Measurements from ENCODE around the gene PIH1D1.
A peak's percentile ranks its signal among the peaks of the same experiment; 100 is the strongest.

PIH1D1 gene

GRCh38 chr19:49428547-49429451 lies 22.8 kb downstream of the PIH1D1 start:
- Histone ChIP-seq H3K4me1 (ENCODE audit: control insufficient read depth in 1 of 2, insufficient read depth in 2 of 2, low read length in 2 of 2) (peaks cover 0 to 4% of the 10 kb centered on the region in 2 donors), H3K4me3 (ENCODE audit: low read depth in 1 of 2, low read length in 2 of 2) (no peak overlapping the region), H3K36me3 (ENCODE audit: control insufficient read depth in 1 of 2, insufficient read depth in 2 of 2, low read length in 2 of 2) (no peaks in the 10 kb centered on the region), H3K27me3 (ENCODE audit: control insufficient read depth in 1 of 2, insufficient read depth in 2 of 2, low read length in 2 of 2) (peaks cover 87 to 95% of the 10 kb centered on the region in 2 donors), H3K9me3 (ENCODE audit: control insufficient read depth in 1 of 2, low read length in 2 of 2) (no peaks in the 10 kb centered on the region), H3K27ac (ENCODE audit: low read depth, low read length) (no peak overlapping the region), H3K9ac (ENCODE audit: low read depth in 1 of 2, low read length in 2 of 2) (no peak overlapping the region)

GRCh38 chr19:49427855-49428546 lies 23.6 kb downstream of the PIH1D1 start:
- Histone ChIP-seq H3K4me3 (ENCODE audit: low read depth in 1 of 2, low read length in 2 of 2) (peak overlapping the region in 1 of 2 donors; percentile 15), H3K27me3 (ENCODE audit: control insufficient read depth in 1 of 2, insufficient read depth in 2 of 2, low read length in 2 of 2) (peaks cover 87 to 95% of the 10 kb centered on the region in 2 donors)

GRCh38 chr19:49427339-49427738 lies 24.3 kb downstream of the PIH1D1 start:
- H3K9me3 ChIP-seq (ENCODE audit: control insufficient read depth in 1 of 2, low read length in 2 of 2), result no peaks in the 10 kb centered on the region
- H3K27ac ChIP-seq (ENCODE audit: low read depth, low read length), result no peak overlapping the region
- H3K4me3 ChIP-seq (ENCODE audit: low read depth in 1 of 2, low read length in 2 of 2), result no peak overlapping the region
- H3K36me3 ChIP-seq (ENCODE audit: control insufficient read depth in 1 of 2, insufficient read depth in 2 of 2, low read length in 2 of 2), result no peaks in the 10 kb centered on the region
- no peak overlapping the region for H3K9ac ChIP-seq (ENCODE audit: low read depth in 1 of 2, low read length in 2 of 2)
- peaks cover 87 to 95% of the 10 kb centered on the region in 2 donors for H3K27me3 ChIP-seq (ENCODE audit: control insufficient read depth in 1 of 2, insufficient read depth in 2 of 2, low read length in 2 of 2)
- H3K4me1 ChIP-seq (ENCODE audit: control insufficient read depth in 1 of 2, insufficient read depth in 2 of 2, low read length in 2 of 2), result peaks cover 0 to 4% of the 10 kb centered on the region in 2 donors

More at GRCh38 chr19:49427855-49428546, 23.6 kb downstream of the PIH1D1 start:
- Histone ChIP-seq H3K36me3 (ENCODE audit: control insufficient read depth in 1 of 2, insufficient read depth in 2 of 2, low read length in 2 of 2) (no peaks in the 10 kb centered on the region), H3K9me3 (ENCODE audit: control insufficient read depth in 1 of 2, low read length in 2 of 2) (no peaks in the 10 kb centered on the region), H3K9ac (ENCODE audit: low read depth in 1 of 2, low read length in 2 of 2) (no peak overlapping the region), H3K27ac (ENCODE audit: low read depth, low read length) (no peak overlapping the region), H3K4me1 (ENCODE audit: control insufficient read depth in 1 of 2, insufficient read depth in 2 of 2, low read length in 2 of 2) (peaks cover 0 to 4% of the 10 kb centered on the region in 2 donors)

GRCh38 chr19:49425922-49426592 lies 25.6 kb downstream of the PIH1D1 start:
- H3K36me3 ChIP-seq (ENCODE audit: control insufficient read depth in 1 of 2, insufficient read depth in 2 of 2, low read length in 2 of 2), result no peaks in the 10 kb centered on the region
- H3K4me3 ChIP-seq (ENCODE audit: low read depth in 1 of 2, low read length in 2 of 2), result no peak overlapping the region
- no peaks in the 10 kb centered on the region for H3K9me3 ChIP-seq (ENCODE audit: control insufficient read depth in 1 of 2, low read length in 2 of 2)
- H3K4me1 ChIP-seq (ENCODE audit: control insufficient read depth in 1 of 2, insufficient read depth in 2 of 2, low read length in 2 of 2), result peaks cover 0 to 10% of the 10 kb centered on the region in 2 donors
- peaks cover 87 to 96% of the 10 kb centered on the region in 2 donors for H3K27me3 ChIP-seq (ENCODE audit: control insufficient read depth in 1 of 2, insufficient read depth in 2 of 2, low read length in 2 of 2)
- no peak overlapping the region for H3K27ac ChIP-seq (ENCODE audit: low read depth, low read length)
- no peak overlapping the region for H3K9ac ChIP-seq (ENCODE audit: low read depth in 1 of 2, low read length in 2 of 2)

GRCh38 chr19:49425178-49425577 lies 26.4 kb downstream of the PIH1D1 start, which contains the start of gene GFY:
TSS of gene GFY (plus strand) at chr19:49425388. CDS start at chr19:49426431, 1,043 bp downstream.
- Histone ChIP-seq H3K9me3 (ENCODE audit: control insufficient read depth in 1 of 2, low read length in 2 of 2) (no peaks in the 10 kb centered on the region), H3K9ac (ENCODE audit: low read depth in 1 of 2, low read length in 2 of 2) (no peak within 1 kb of the TSS), H3K36me3 (ENCODE audit: control insufficient read depth in 1 of 2, insufficient read depth in 2 of 2, low read length in 2 of 2) (no peaks in the 10 kb centered on the region), H3K27me3 (ENCODE audit: control insufficient read depth in 1 of 2, insufficient read depth in 2 of 2, low read length in 2 of 2) (peaks cover 87 to 96% of the 10 kb centered on the region in 2 donors), H3K27ac (ENCODE audit: low read depth, low read length) (no peak within 1 kb of the TSS), H3K4me1 (ENCODE audit: control insufficient read depth in 1 of 2, insufficient read depth in 2 of 2, low read length in 2 of 2) (peaks cover 0 to 11% of the 10 kb centered on the region in 2 donors), H3K4me3 (ENCODE audit: low read depth in 1 of 2, low read length in 2 of 2) (no peak within 1 kb of the TSS)

- Histone ChIP-seq H3K4me3 (ENCODE audit: low read depth in 1 of 2, low read length in 2 of 2) (no peak overlapping the region), H3K9me3 (ENCODE audit: control insufficient read depth in 1 of 2, low read length in 2 of 2) (no peaks in the 10 kb centered on the region), H3K9ac (ENCODE audit: low read depth in 1 of 2, low read length in 2 of 2) (no peak overlapping the region), H3K27me3 (ENCODE audit: control insufficient read depth in 1 of 2, insufficient read depth in 2 of 2, low read length in 2 of 2) (peaks cover 90 to 95% of the 10 kb centered on the region in 2 donors), H3K27ac (ENCODE audit: low read depth, low read length) (no peak overlapping the region), H3K4me1 (ENCODE audit: control insufficient read depth in 1 of 2, insufficient read depth in 2 of 2, low read length in 2 of 2) (peaks cover 0 to 11% of the 10 kb centered on the region in 2 donors), H3K36me3 (ENCODE audit: control insufficient read depth in 1 of 2, insufficient read depth in 2 of 2, low read length in 2 of 2) (no peaks in the 10 kb centered on the region)
Measured at GRCh38 chr19:49423985-49424303, 27.7 kb downstream of the PIH1D1 start.

GRCh38 chr19:49423071-49423984 lies 28.3 kb downstream of the PIH1D1 start, which contains the start of gene PTH2:
TSS of gene PTH2 (minus strand) at chr19:49423441. CDS start at chr19:49423339, 102 bp downstream.
- H3K27me3 ChIP-seq (ENCODE audit: control insufficient read depth in 1 of 2, insufficient read depth in 2 of 2, low read length in 2 of 2), result peaks cover 89 to 91% of the 10 kb centered on the region in 2 donors
- H3K9ac ChIP-seq (ENCODE audit: low read depth in 1 of 2, low read length in 2 of 2), result no peak within 1 kb of the TSS
- H3K4me3 ChIP-seq (ENCODE audit: low read depth in 1 of 2, low read length in 2 of 2), result peak within 1 kb of the TSS; percentile 6 to 36
- H3K27ac ChIP-seq (ENCODE audit: low read depth, low read length), result no peak within 1 kb of the TSS
- H3K4me1 ChIP-seq (ENCODE audit: control insufficient read depth in 1 of 2, insufficient read depth in 2 of 2, low read length in 2 of 2), result peaks cover 0 to 11% of the 10 kb centered on the region in 2 donors
- H3K9me3 ChIP-seq (ENCODE audit: control insufficient read depth in 1 of 2, low read length in 2 of 2), result no peaks in the 10 kb centered on the region
- H3K36me3 ChIP-seq (ENCODE audit: control insufficient read depth in 1 of 2, insufficient read depth in 2 of 2, low read length in 2 of 2), result no peaks in the 10 kb centered on the region

- peaks cover 0 to 7% of the 10 kb centered on the region in 2 donors for H3K4me1 ChIP-seq (ENCODE audit: control insufficient read depth in 1 of 2, insufficient read depth in 2 of 2, low read length in 2 of 2)
- no peak overlapping the region for H3K9ac ChIP-seq (ENCODE audit: low read depth in 1 of 2, low read length in 2 of 2)
- peak overlapping the region; percentile 6 to 36 for H3K4me3 ChIP-seq (ENCODE audit: low read depth in 1 of 2, low read length in 2 of 2)
- no peak overlapping the region for H3K27ac ChIP-seq (ENCODE audit: low read depth, low read length)
- peaks cover 84 to 85% of the 10 kb centered on the region in 2 donors for H3K27me3 ChIP-seq (ENCODE audit: control insufficient read depth in 1 of 2, insufficient read depth in 2 of 2, low read length in 2 of 2)
- no peaks in the 10 kb centered on the region for H3K36me3 ChIP-seq (ENCODE audit: control insufficient read depth in 1 of 2, insufficient read depth in 2 of 2, low read length in 2 of 2)
- no peaks in the 10 kb centered on the region for H3K9me3 ChIP-seq (ENCODE audit: control insufficient read depth in 1 of 2, low read length in 2 of 2)
Measured at GRCh38 chr19:49422407-49423070, 29.1 kb downstream of the PIH1D1 start.

- H3K27me3 ChIP-seq (ENCODE audit: control insufficient read depth in 1 of 2, insufficient read depth in 2 of 2, low read length in 2 of 2), result peaks cover 80% of the 10 kb centered on the region in 2 donors
Measured at GRCh38 chr19:49421878-49422202, 29.8 kb downstream of the PIH1D1 start.

More at GRCh38 chr19:49421878-49422202, 29.8 kb downstream of the PIH1D1 start:
- Histone ChIP-seq H3K4me3 (ENCODE audit: low read depth in 1 of 2, low read length in 2 of 2) (no peak overlapping the region), H3K27ac (ENCODE audit: low read depth, low read length) (no peak overlapping the region), H3K9ac (ENCODE audit: low read depth in 1 of 2, low read length in 2 of 2) (no peak overlapping the region), H3K36me3 (ENCODE audit: control insufficient read depth in 1 of 2, insufficient read depth in 2 of 2, low read length in 2 of 2) (no peaks in the 10 kb centered on the region), H3K4me1 (ENCODE audit: control insufficient read depth in 1 of 2, insufficient read depth in 2 of 2, low read length in 2 of 2) (peaks cover 0 to 7% of the 10 kb centered on the region in 2 donors), H3K9me3 (ENCODE audit: control insufficient read depth in 1 of 2, low read length in 2 of 2) (no peaks in the 10 kb centered on the region)
